Inferior parietal cortex (tissue), 1 donor: ENCODE measurements around the gene UBE3C.
"Not testable (repeated sequence)": the region's sequence is repeated elsewhere in the genome, so short reads cannot be mapped to it uniquely, and the experiment has no call there.

Experiments used
- DNase-seq: peaks from one replicate; pipeline ENCODE4 v3.0.0-alpha.2; 2016; ENCODE audit errors: extremely low spot score

Gene UBE3C

GRCh38 chr7:157271315-157271990, 132.7 kb downstream of the UBE3C start:
- DNase-seq, result no peak

GRCh38 chr7:157271991-157272324, 133.2 kb downstream of the UBE3C start:
- DNase-seq, result peak; percentile 20

GRCh38 chr7:157272351-157273207, 133.9 kb downstream of the UBE3C start:
- no peak for DNase-seq

- peak; percentile 60 for DNase-seq
Measured at GRCh38 chr7:157273208-157274093, 134.7 kb downstream of the UBE3C start.

- DNase-seq, result not testable (repeated sequence)
Measured at GRCh38 chr7:157274094-157274634, 135.4 kb downstream of the UBE3C start.

GRCh38 chr7:157274991-157275427, 136.3 kb downstream of the UBE3C start:
- DNase-seq, result no peak

- DNase-seq, result no peak
Measured at GRCh38 chr7:157276091-157276561, 137.4 kb downstream of the UBE3C start.

GRCh38 chr7:157276731-157277562, 138.2 kb downstream of the UBE3C start:
- no peak for DNase-seq

GRCh38 chr7:157277568-157277967, 138.8 kb downstream of the UBE3C start:
- not testable (repeated sequence) for DNase-seq

- DNase-seq, result no peak
Measured at GRCh38 chr7:157278167-157278790, 139.6 kb downstream of the UBE3C start.

- no peak for DNase-seq
Measured at GRCh38 chr7:157278791-157279724, 140.3 kb downstream of the UBE3C start.

GRCh38 chr7:157279741-157280215, 141.1 kb downstream of the UBE3C start:
- DNase-seq, result no peak

- no peak for DNase-seq
Measured at GRCh38 chr7:157280216-157280841, 141.6 kb downstream of the UBE3C start.

- DNase-seq, result no peak
Measured at GRCh38 chr7:157281221-157281998, 142.7 kb downstream of the UBE3C start.

- no peak for DNase-seq
Measured at GRCh38 chr7:157282141-157282801, 143.5 kb downstream of the UBE3C start.

- DNase-seq, result no peak
Measured at GRCh38 chr7:157284229-157285014, 145.7 kb downstream of the UBE3C start.
